ENCODE data around the gene SLC35D3.
"Not testable (repeated sequence)": the region's sequence is repeated elsewhere in the genome, so short reads cannot be mapped to it uniquely, and the experiment has no call there.

SLC35D3 gene

GRCh38 chr6:136904477-136904876 is 17.6 kb upstream of the SLC35D3 start:
- not testable (repeated sequence) for H3K4me1 Mint-ChIP-seq (ENCODE audit: low read depth); H3K27me3 Mint-ChIP-seq (ENCODE audit: low read depth); H3K4me3 Mint-ChIP-seq; H3K36me3 Mint-ChIP-seq (ENCODE audit: low read depth); H3K9me3 Mint-ChIP-seq; H3K27ac Mint-ChIP-seq

- Mint-ChIP-seq H3K36me3 (ENCODE audit: low read depth) (peaks cover 1% of the 10 kb centered on the region), H3K4me3 (no peak overlapping the region), H3K9me3 (no peaks in the 10 kb centered on the region), H3K4me1 (ENCODE audit: low read depth) (peaks cover 5% of the 10 kb centered on the region), H3K27me3 (ENCODE audit: low read depth) (peaks cover 26% of the 10 kb centered on the region), H3K27ac (no peak overlapping the region)
These were observed 7.2 kb upstream of the SLC35D3 start for GRCh38 chr6:136914947-136915346.

GRCh38 chr6:136918706-136919105 is 3.4 kb upstream of the SLC35D3 start:
- Mint-ChIP-seq H3K27me3 (ENCODE audit: low read depth) (peaks cover 50% of the 10 kb centered on the region), H3K36me3 (ENCODE audit: low read depth) (peaks cover 1% of the 10 kb centered on the region), H3K27ac (no peak overlapping the region), H3K4me1 (ENCODE audit: low read depth) (peaks cover 20% of the 10 kb centered on the region), H3K4me3 (no peak overlapping the region), H3K9me3 (no peaks in the 10 kb centered on the region)

DNA sequence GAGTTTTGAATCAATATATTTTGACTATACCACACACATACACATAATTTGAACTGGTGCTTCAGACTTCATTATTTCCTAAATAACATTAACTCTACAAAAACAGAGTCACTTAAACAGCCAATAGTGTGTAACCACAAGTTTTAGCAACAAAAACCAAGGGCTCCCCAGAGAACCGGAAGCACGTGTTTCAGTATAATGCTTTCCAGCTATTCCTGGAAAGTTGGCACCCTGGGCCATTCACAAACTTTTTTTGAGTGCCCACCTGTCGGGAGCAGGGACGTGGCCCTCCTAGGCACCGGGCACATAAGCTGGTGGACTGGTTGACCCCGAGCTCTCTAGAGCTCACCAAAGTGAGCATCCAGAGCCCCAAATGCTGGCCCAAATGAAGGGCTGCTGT is 1.9 kb upstream of the SLC35D3 start:
- H3K4me1 Mint-ChIP-seq (ENCODE audit: low read depth): peaks cover 20% of the 10 kb centered on the region
- no peak overlapping the region for H3K27ac Mint-ChIP-seq
- H3K36me3 Mint-ChIP-seq (ENCODE audit: low read depth): peaks cover 1% of the 10 kb centered on the region
- H3K9me3 Mint-ChIP-seq: no peaks in the 10 kb centered on the region
- H3K27me3 Mint-ChIP-seq (ENCODE audit: low read depth): peaks cover 62% of the 10 kb centered on the region
- peak overlapping the region; percentile 52 for H3K4me3 Mint-ChIP-seq

DNA sequence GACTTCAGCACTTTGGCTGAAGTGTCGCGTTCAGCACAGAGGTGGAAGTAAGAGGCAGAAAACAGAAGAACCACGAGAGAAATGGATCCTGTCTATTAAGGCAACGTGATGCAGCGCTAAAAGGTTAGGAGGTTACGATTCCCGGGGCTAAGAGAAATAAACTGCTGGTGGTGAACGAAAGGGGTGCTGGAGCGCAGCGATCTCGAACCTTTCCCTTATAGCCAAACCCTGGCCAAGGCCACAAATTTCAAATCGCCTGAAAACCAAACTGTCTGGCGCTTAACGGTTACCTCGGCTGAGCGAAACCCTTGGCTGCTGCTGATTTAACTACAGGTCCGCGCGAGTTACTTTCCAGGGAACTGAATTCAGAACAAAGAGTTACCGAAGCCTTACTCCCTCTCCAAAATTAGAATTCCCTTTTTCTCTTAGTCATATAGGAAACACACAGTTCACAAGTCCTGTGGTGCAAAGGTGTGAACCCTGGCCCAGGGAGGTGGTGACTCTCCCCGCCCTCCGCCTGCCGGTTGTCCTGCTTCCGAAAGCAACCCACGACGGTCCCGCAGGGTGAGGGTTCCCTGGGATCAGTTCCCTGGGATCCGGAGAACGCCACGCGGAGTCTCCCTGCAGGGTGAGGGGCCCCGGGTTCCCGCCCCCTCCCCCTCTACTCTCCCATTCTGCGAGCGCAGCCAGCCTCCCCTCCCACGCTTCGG is 1.3 kb upstream of the SLC35D3 start:
- Mint-ChIP-seq H3K4me1 (ENCODE audit: low read depth) (peaks cover 20% of the 10 kb centered on the region), H3K4me3 (peak overlapping the region; percentile 76), H3K27me3 (ENCODE audit: low read depth) (peaks cover 65% of the 10 kb centered on the region), H3K36me3 (ENCODE audit: low read depth) (no peaks in the 10 kb centered on the region), H3K27ac (no peak overlapping the region), H3K9me3 (no peaks in the 10 kb centered on the region)

- H3K27me3 Mint-ChIP-seq (ENCODE audit: low read depth): peaks cover 67% of the 10 kb centered on the region
- no peaks in the 10 kb centered on the region for H3K9me3 Mint-ChIP-seq
- no peak overlapping the region for H3K27ac Mint-ChIP-seq
- peaks cover 20% of the 10 kb centered on the region for H3K4me1 Mint-ChIP-seq (ENCODE audit: low read depth)
- H3K4me3 Mint-ChIP-seq: peak overlapping the region; percentile 76
- no peaks in the 10 kb centered on the region for H3K36me3 Mint-ChIP-seq (ENCODE audit: low read depth)
These were observed 643 bp upstream of the SLC35D3 start for GRCh38 chr6:136921381-136921935.

- Mint-ChIP-seq H3K27ac (no peak overlapping the region), H3K4me1 (ENCODE audit: low read depth) (peaks cover 20% of the 10 kb centered on the region), H3K27me3 (ENCODE audit: low read depth) (peaks cover 63% of the 10 kb centered on the region), H3K4me3 (peak overlapping the region; percentile 76), H3K36me3 (ENCODE audit: low read depth) (no peaks in the 10 kb centered on the region), H3K9me3 (no peaks in the 10 kb centered on the region)
These were observed 545 bp downstream of the SLC35D3 start for GRCh38 chr6:136922685-136923006.

- H3K27me3 Mint-ChIP-seq (ENCODE audit: low read depth): peaks cover 63% of the 10 kb centered on the region
- no peaks in the 10 kb centered on the region for H3K9me3 Mint-ChIP-seq
- H3K27ac Mint-ChIP-seq: no peak overlapping the region
- H3K4me1 Mint-ChIP-seq (ENCODE audit: low read depth): peaks cover 20% of the 10 kb centered on the region
- peak overlapping the region; percentile 50 for H3K4me3 Mint-ChIP-seq
- H3K36me3 Mint-ChIP-seq (ENCODE audit: low read depth): no peaks in the 10 kb centered on the region
These were observed 1.2 kb downstream of the SLC35D3 start for GRCh38 chr6:136923116-136923953.

- peaks cover 56% of the 10 kb centered on the region for H3K27me3 Mint-ChIP-seq (ENCODE audit: low read depth)
- H3K4me1 Mint-ChIP-seq (ENCODE audit: low read depth): peaks cover 20% of the 10 kb centered on the region
- no peaks in the 10 kb centered on the region for H3K9me3 Mint-ChIP-seq
- no peak overlapping the region for H3K27ac Mint-ChIP-seq
- peak overlapping the region; percentile 50 for H3K4me3 Mint-ChIP-seq
- no peaks in the 10 kb centered on the region for H3K36me3 Mint-ChIP-seq (ENCODE audit: low read depth)
These were observed 2.0 kb downstream of the SLC35D3 start for GRCh38 chr6:136923954-136924673.

- Mint-ChIP-seq H3K4me3 (no peak overlapping the region), H3K36me3 (ENCODE audit: low read depth) (no peaks in the 10 kb centered on the region), H3K9me3 (no peaks in the 10 kb centered on the region), H3K27ac (no peak overlapping the region), H3K4me1 (ENCODE audit: low read depth) (peaks cover 1% of the 10 kb centered on the region), H3K27me3 (ENCODE audit: low read depth) (peaks cover 43% of the 10 kb centered on the region)
These were observed 4.3 kb downstream of the SLC35D3 start for GRCh38 chr6:136926383-136926782.

- Mint-ChIP-seq H3K9me3 (no peaks in the 10 kb centered on the region), H3K36me3 (ENCODE audit: low read depth) (no peaks in the 10 kb centered on the region), H3K4me1 (ENCODE audit: low read depth) (peaks cover 1% of the 10 kb centered on the region), H3K27ac (no peak overlapping the region), H3K27me3 (ENCODE audit: low read depth) (peaks cover 40% of the 10 kb centered on the region), H3K4me3 (no peak overlapping the region)
These were observed 5.2 kb downstream of the SLC35D3 start for GRCh38 chr6:136927292-136927691.

DNA sequence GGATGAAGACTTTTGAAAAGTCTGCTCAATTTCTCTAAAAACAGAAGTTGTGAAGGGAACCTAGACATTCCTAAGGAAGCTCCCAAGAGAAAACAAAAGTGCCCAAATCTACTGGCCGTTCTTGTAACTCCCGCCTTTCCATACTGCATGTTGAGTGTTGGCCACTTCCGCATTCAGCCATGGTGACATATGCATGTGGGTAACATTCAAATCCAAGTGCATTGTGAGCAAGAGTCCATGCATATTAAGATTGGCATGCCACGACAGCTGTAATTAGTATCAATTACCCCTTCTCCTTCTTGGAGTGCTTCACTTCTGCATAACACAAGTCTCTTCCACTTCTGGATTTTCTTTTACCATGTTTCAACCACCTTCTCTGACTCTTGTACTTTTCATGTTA is 8.4 kb downstream of the SLC35D3 start:
- H3K27ac Mint-ChIP-seq: no peak overlapping the region
- no peaks in the 10 kb centered on the region for H3K9me3 Mint-ChIP-seq
- no peaks in the 10 kb centered on the region for H3K4me1 Mint-ChIP-seq (ENCODE audit: low read depth)
- H3K4me3 Mint-ChIP-seq: no peak overlapping the region
- H3K36me3 Mint-ChIP-seq (ENCODE audit: low read depth): no peaks in the 10 kb centered on the region
- H3K27me3 Mint-ChIP-seq (ENCODE audit: low read depth): peaks cover 39% of the 10 kb centered on the region

- H3K27me3 Mint-ChIP-seq (ENCODE audit: low read depth): peaks cover 48% of the 10 kb centered on the region
- H3K36me3 Mint-ChIP-seq (ENCODE audit: low read depth): no peaks in the 10 kb centered on the region
- H3K9me3 Mint-ChIP-seq: no peaks in the 10 kb centered on the region
- no peak overlapping the region for H3K27ac Mint-ChIP-seq
- no peaks in the 10 kb centered on the region for H3K4me1 Mint-ChIP-seq (ENCODE audit: low read depth)
- H3K4me3 Mint-ChIP-seq: no peak overlapping the region
These were observed 10.5 kb downstream of the SLC35D3 start for GRCh38 chr6:136932599-136932998.

DNA sequence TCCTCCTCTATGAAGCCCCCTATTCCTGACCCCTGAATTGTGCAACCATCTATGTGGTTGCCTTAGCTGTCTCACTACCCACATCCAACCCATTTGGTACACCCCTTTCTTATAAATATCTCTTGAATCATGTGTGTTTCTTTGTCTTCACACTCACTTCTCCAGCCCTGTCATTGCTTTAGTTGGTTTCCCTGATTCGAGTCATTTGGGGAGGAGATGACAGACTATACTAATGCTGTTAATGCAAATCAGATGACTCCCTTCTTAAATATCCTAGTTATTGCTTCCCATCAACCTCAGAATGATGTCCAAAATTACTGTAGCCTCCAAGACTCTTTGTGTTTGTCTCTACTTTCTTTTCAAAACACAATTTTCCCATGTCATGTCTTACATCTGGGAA is 23.0 kb downstream of the SLC35D3 start:
- Mint-ChIP-seq H3K27me3 (ENCODE audit: low read depth) (peaks cover 19% of the 10 kb centered on the region), H3K4me3 (no peak overlapping the region), H3K4me1 (ENCODE audit: low read depth) (no peaks in the 10 kb centered on the region), H3K27ac (no peak overlapping the region), H3K9me3 (peaks cover 14% of the 10 kb centered on the region), H3K36me3 (ENCODE audit: low read depth) (peaks cover 3% of the 10 kb centered on the region)
